Erythroblast (primary cell): ENCODE measurements around the gene SNTB2.

Experiments
- GATA1 ChIP-seq: IDR thresholded peaks from 2 replicates; pipeline ENCODE4 v1.6.1; 2011; ENCODE audit warnings: low read depth, mild to moderate bottlenecking, control low read depth, low read length, moderate library complexity
- POLR2A ChIP-seq: IDR thresholded peaks from 2 replicates; pipeline ENCODE4 v1.6.1; 2011; ENCODE audit warnings: mild to moderate bottlenecking, low read length

DNA sequence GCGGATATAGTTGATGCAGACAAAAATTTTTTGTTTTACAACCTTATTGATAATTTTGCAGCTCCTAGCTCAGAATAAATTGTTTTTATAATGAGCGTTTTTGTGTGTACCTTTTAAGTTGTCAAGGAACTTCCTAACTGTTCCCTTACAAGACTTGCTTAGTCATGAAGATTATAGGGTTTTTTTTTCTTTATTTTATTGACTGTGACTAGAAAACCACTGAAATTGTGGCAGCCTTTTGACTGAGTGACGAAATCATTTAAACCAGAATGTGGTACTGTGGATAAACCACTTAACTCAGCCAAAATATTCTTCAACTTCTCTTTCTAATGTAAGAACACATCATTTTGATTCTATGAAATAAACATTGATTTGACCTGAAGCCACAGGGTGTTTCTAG is 83.4 kb downstream of the SNTB2 start:
- no peak for TF ChIP-seq POLR2A
- TF ChIP-seq GATA1 = no peak
